ACHN (cell line): ENCODE data around the gene SVIL.

Experiments used
- DNase-seq: peaks from one replicate; pipeline ENCODE4 v3.0.0-alpha.2; 2015
- in situ Hi-C: cut with HindIII; loops from 2 replicates; pipeline ENCODE4 v1.10.0; 2017; ENCODE audit warnings: low sequenced_read_pairs, low pct_ligation_motif_present, low pct_unique_long_range_greater_than_20kb

The SVIL gene

GRCh38 chr10:29652192-29652591 lies 17.4 kb upstream of the SVIL start:
- in situ Hi-C loops = no loop called here
- DNase-seq = no peak

DNA sequence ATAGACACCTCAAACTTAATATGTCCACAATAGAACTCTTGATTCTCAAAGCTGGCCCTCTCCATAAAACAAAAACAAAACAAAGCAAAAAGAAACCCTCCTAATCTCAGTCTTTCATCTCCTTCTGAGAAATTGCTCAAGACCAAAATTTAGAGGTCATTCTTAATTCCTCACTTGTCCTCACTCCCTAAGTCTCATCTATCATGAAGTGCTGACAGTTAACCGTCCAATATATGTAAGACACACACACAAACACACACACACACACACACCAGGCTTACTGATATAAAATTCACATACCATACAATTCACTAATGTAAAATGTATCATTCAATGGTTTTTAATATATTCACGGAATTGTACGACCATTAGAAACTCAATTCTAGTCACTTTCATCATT lies 17.0 kb upstream of the SVIL start:
- DNase-seq = no peak
- in situ Hi-C loops = no loop called here

GRCh38 chr10:29650552-29650944 lies 15.8 kb upstream of the SVIL start:
- no peak for DNase-seq
- in situ Hi-C loops = no loop called here

DNA sequence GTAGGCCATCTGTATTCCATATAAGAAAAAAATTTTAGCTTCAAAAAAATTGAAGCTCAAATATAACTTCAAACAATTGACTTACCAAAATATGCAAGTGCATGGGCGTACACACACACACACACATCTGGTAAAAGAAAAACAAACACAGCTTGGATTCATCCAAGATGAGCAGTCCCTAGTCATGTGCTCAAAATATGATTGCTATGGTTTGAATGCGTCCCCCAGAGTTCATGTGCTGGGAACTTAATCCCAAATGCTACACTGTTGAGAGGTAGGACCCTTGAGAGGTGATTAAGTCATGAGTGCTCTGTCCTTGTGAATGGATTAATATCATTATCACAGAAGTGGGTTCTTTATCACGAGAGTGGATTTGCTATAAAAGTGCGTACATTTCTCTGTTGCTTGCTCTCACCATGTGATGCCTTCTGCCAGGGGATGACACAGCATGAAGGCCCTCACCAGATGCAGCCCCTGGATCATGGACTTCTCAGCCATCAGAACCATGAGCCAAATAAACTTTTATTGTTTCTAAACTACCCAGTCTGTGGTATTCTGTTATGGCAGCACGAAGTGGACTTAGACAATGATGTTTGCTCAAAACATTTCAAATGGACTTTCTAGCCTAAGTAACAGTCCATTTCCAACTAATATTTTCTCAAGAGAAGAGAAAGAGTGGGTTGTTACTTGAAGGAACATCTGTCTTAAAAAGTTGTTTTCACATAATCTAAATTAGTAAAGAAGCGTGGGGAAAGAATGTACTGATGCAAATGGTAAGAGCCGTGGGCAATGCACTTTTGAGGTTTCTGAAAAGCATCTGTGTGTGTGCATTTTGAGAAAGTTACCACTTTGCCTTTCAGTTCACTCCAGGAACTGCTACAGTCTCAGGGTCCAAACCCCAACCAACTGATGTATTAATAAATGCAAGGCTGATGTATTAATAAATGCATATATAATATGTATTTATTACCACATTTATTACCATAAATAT lies 15.1 kb upstream of the SVIL start:
- DNase-seq = no peak
- in situ Hi-C loops = no loop called here

DNA sequence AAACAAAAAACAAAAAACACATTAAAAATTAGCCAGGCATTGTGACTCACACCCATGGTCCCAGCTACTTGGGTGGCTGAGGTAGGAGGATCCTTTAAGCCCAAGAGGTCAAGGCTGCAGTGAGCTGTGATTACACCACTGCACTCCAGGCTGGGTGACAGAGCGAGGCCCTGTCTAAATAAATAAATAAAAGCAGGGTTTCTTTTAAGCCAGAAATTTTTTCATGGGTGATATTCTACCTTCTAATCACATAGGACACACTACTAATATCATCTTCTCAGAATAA lies 14.2 kb upstream of the SVIL start:
- DNase-seq = no peak
- in situ Hi-C loops = no loop called here

- in situ Hi-C loops = no loop called here
- no peak for DNase-seq
These were observed 13.6 kb upstream of the SVIL start for GRCh38 chr10:29648114-29648982.

GRCh38 chr10:29647478-29647877 lies 12.7 kb upstream of the SVIL start:
- DNase-seq = no peak
- in situ Hi-C loops = no loop called here

DNA sequence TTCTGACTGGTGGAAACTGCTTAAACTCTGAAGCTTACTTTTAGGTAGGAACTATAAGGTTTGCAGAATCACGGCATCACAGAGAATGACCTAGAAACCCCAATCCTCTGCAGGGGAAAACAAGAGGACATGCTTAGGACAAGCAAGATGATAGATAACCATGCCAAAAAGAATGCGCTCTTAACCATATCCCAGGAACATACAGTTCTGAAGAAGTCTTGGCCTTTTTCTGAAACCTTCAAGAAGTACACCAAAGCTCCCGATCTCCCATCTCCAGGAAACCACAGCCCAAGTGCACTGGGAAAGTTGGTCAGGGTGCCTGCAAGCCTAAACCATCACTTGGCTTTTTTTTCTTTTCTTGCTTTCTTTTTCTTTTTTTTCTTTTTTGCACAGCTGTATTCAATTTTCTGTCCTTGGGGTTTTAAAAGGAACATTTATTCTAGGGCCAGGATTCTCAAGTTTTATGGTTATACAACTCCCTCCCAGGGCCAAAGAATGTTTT lies 12.2 kb upstream of the SVIL start:
- in situ Hi-C loops = no loop called here

GRCh38 chr10:29646238-29646902 lies 11.6 kb upstream of the SVIL start:
- no peak for DNase-seq
- in situ Hi-C loops = no loop called here

More for the DNA sequence above, 12.2 kb upstream of the SVIL start:
- DNase-seq = no peak

- in situ Hi-C loops = no loop called here
These were observed 9.2 kb upstream of the SVIL start for GRCh38 chr10:29643771-29644501.

DNA sequence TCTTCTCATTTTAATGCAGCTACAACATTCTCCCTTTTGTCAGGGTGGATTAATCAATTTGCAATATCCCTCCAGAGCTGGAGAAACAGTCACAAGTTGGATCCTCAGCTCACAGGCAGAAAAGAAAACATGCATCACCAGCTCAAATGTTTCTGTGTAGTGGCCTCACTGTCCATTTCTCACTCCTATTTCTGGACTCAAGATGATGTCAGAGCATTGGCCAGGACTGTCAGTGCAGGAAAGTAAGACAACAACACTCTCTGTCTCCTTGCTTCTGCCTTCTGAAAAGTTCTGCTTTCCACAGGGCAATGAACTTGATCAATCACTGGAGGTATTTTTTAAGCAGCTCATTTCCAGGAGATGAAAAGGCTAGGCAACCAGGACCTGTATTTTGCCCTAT lies 8.2 kb upstream of the SVIL start:
- in situ Hi-C loops = no loop called here
- DNase-seq = no peak

More at GRCh38 chr10:29643771-29644501, 9.2 kb upstream of the SVIL start:
- no peak for DNase-seq

GRCh38 chr10:29637537-29637936 lies 2.8 kb upstream of the SVIL start:
- in situ Hi-C loops = no loop called here
- DNase-seq = no peak

DNA sequence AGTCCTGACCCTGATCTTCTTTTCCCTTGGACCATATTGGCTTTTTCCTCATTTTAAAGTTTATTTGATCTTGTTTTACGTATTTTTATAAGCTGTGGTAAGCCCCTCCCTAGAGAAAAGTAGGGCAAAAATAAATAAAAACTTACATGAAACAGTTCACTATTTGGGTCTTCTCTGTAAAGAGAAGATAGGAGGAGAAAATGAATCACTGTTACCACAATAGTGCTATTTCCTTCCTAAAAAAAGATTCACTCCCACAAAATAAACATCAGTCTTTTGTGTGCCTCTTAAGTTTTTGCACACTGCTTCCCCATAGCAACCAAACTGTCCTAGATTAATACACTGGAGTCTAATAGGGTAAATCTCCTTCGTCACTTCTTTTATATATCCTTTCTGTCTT lies 1.4 kb upstream of the SVIL start:
- no peak for DNase-seq
- in situ Hi-C loops = no loop called here

DNA sequence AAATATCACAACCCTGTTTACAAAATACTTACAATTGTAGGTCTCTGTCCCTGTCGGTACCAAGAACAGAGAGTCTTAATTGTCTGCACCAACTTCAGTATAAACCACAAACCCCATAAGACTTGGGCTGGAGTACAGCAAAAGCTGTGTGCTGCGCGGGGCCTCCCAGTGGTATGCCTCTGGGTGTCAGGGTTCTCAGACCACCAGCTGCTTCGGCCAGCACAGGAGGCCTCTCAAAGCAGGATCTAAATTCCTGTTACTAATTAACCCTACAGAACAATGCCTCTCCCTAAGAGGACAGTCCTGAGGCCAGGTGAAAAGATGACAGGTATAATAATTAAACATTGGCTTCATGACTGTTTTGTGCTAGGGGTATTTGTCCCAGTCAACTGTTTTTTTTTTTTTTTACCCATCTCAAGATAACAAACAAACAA lies 957 bp upstream of the SVIL start:
- DNase-seq = peak; percentile 53

DNA sequence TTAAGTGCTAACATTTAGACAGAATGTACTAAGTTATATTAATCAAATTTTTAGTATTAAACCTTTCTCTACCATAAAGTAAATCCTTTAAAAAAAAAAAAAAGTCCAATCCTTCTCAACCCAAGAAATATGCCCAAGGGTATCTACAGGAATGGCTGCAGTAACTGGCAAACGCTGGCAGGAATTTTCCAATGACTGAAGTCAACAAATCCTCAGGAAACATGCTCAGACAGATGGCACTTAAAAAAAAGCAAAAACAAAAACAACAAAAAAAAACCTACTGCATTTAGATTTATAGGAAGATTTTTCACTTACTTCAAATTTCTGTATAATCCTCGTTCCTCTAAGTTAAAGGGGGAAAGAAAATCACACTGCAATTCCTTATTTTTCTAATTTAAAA lies 666 bp downstream of the SVIL start:
- in situ Hi-C loops = no loop called here
- DNase-seq = no peak

More for the DNA sequence above, 957 bp upstream of the SVIL start:
- in situ Hi-C loops = no loop called here

GRCh38 chr10:29631049-29631339 lies 3.8 kb downstream of the SVIL start:
- in situ Hi-C loops = no loop called here
- no peak for DNase-seq

DNA sequence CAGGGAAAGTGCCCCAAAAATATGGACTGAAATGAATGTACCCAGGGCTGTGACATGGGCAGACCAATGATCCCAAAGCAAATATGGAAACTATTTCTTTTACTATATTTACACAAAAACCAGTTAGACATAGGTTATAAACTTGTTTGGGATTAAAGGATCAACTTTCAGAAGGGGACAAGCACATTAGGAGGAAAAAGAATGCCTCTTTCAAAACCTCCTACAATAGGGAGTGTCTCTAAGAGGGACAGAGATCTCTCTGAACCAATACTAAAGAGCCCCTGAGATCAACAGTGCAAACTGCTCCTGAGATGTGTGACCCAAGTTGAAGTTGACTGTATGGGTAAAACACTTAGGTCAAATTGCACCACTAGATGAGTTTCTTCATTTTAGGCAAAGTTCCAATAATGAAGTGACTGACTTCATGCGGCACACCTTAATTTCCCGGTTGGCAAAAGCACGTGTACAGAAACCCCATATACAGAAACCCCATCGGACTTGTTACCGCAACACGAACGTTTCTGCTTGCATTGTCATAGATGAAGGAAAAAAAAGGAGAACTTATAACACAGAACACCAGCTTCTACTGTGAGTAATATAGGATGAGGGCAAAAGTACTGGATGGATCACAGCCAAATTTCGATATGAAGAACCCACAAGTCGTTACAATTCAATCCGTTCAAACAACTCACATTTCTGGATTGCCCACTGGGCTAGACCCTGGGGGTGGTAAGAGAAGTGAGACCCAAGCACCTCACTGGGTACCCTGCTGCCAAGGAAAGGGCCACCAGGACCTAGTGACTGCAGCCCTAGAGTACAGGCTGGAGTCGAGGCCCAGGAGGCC lies 4.3 kb downstream of the SVIL start:
- no peak for DNase-seq
- in situ Hi-C loops = no loop called here
